Measurements from ENCODE around the gene CYB5B.
"Not testable (repeated sequence)": the region's sequence is repeated elsewhere in the genome, so short reads cannot be mapped to it uniquely, and the experiment has no call there.

CYB5B gene

DNA sequence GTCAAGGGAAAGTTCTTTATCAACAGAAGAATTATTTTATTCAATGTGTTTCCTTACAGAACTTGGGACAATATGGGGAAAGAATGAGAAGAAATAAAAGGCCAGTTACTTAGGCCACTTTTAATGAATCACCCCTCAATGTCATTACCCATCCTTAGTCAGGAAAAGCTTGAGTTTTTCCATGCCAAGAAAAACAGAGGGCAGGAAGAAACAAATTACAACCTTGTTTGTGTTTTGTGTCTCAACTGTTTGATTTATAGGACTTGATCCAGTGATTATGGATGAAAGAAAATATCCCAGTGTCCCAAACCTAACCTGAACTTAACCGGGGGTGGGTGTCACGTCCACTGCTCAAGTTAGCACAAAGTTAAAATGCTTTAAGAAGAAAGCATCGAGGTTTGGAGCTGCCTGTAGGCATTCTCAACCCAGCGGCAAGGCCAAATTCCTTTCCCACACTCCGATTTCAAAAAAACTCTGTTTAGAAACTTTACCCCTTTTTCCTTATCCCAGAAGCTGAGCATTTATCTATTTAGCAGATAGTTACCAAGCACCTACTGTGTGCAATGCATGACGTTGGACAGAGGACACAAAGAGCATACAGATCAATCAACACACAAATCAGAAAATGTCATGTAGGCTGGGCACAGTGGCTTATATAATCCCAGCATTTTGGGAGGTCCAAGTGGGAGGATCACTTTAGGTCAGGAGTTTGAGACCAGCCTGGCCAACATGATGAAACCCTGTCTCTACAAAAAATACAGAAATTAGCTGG is 14.0 kb upstream of the CYB5B start:
- no peak for DNase-seq

DNA sequence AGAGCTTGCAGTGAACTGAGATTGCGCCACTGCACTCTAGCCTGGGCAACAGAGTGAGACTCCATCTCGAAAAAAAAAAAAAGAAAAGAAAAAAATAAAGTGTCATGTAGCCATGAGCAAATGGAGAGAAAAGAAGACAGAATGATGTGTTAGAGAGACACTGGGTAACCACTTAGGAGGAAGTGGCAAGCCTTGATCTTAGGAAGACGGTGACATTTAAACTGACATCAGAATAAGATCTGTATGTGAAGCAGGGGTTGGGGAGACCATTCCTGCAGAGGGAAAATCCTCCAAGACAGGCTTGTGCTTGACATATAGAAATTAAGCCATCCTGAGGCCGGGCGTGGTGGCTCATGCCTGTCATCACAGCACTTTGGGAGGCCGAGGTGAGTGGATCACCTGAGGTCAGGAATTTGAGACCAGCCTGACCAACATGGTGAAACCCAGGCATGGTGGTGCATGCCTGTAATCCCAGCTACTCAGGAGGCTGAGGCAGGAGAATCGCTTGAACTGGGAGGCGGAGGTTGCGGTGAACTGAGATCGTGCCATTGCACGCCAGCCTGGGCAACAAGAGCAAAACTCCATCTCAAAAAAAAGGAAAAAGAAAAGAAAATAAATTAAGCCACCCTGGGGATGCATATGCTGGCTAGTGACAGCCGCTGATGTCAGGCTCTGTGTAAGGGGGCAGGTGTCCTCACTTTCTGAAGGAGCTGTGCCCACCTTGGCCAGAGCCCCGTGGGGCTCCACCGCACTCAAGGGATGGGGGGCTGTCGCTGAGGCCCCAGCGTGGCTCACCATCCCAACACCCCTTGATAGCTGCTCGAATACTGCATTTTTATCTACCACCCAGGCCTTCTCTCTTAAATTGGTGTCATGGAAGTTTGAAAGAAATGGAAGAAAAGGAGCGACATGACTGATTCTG is 13.1 kb upstream of the CYB5B start:
- no peak for DNase-seq

DNA sequence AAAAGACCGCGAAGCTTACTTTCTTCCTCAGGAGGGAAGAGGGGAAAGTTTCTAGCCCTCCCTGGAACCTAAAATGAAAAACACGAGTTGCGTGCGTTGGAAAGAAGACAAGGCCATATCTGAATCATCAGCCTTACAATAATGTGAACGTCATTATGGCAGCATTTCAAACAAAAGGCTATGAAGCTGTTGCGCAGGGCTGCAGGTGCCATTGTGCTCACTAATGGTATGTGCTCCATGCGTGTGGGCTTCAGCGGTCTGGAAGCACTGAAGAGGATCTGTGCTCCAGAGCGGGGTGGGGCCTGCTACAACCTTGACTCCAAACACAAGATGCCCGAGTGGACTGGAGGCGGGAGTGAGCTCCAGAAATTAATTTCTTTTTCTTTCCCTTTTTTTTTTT is 12.1 kb upstream of the CYB5B start:
- no peak for DNase-seq

DNA sequence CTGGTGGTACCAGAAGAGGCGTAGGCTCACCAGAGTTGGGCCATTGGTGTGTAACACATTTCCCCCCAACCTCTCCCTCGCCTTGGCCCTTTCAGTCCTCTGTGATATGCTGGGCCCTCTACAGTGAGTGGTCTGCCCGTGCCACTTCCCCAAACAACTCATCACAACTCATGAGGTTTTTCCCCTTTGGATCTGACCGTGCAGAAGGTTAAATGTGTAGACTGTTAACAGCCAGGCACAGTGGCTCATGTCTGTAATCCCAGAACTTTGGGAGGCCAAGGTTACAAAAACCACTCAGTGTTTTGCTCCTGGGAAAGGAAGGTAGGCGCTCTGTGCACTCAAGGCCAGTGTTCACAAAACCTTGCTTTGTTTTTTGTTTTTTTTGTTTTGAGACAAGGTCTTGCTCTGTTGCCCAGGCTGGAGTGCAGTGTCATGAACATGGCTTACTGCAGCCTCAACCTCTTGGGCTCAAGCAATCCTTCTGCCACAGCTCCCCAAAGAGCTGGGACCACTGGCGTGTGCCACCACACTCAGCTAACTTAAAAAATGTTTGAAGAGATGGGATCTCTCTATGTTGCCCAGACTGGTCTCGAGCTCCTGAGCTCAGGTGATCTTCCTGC is 11.3 kb upstream of the CYB5B start:
- DNase-seq = no peak

DNA sequence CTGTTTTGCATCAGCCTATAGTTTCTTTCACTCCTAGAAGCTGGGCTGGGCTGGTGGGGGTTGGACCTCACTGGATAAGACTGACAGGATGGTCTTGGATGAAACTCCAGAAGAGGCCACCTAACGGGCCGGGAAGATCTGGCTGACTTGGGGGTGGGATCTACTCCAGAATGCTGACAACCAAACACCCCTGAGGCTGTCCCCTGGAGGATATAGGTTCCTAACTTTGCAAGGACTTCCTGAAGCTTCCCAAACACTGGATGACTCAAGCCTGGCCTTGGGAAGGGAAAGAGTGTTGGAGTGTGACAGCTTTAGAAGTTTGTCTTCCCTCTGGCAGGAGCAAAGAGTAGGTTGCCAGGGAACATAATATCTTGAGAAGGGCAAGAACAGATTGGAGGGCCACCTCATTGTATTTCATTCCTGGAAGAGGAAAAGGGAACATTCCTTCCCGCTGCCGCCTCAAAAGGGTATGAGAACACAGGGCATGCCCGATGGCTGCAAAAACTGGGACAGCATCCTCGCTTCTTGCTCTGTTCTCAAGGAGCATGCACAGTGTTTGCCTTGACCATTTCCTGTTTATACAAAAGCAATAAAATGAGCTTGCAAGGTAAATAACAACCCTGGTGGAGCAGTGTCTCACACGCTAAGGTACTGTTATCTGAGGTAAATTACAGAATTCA is 6.8 kb upstream of the CYB5B start:
- DNase-seq = no peak

DNA sequence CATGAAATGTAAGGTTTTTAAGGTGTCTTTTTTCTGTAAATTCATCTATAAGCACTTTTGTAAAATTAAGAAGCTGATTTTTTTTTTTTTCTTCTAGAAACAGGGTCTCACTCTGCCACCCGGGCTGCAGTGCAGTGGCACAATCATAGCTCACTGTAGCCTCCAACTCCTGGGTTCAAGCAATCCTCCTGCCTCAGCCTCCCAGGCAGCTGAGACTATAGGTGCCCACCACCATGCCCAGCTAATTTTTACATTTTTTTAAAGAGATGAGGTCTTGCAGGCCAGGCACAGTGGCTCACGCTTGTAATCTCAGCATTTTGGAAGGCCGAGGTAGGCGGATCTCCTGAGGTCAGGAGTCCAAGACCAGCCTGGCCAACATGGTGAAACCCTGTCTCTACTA is 4.5 kb upstream of the CYB5B start:
- no peak for DNase-seq

DNA sequence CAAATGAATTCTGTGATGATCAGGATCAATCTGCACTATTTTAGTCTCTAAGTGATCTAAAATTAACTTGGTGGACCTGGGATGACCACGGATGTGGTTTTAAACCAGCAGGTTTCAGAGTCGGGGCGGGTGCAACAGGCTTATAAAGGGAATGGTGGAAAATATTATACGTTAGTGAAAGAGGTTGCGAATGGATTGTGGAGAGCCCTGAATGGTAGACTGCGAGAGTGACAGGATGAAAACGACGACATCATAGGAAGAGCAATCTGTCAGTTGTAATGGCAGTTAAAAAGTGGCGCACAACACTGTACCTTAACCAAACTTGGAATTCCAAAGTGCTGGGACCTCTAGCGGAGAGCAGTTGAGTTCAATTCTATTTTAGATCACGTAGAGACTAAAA is 1.2 kb upstream of the CYB5B start:
- no peak for DNase-seq

DNA sequence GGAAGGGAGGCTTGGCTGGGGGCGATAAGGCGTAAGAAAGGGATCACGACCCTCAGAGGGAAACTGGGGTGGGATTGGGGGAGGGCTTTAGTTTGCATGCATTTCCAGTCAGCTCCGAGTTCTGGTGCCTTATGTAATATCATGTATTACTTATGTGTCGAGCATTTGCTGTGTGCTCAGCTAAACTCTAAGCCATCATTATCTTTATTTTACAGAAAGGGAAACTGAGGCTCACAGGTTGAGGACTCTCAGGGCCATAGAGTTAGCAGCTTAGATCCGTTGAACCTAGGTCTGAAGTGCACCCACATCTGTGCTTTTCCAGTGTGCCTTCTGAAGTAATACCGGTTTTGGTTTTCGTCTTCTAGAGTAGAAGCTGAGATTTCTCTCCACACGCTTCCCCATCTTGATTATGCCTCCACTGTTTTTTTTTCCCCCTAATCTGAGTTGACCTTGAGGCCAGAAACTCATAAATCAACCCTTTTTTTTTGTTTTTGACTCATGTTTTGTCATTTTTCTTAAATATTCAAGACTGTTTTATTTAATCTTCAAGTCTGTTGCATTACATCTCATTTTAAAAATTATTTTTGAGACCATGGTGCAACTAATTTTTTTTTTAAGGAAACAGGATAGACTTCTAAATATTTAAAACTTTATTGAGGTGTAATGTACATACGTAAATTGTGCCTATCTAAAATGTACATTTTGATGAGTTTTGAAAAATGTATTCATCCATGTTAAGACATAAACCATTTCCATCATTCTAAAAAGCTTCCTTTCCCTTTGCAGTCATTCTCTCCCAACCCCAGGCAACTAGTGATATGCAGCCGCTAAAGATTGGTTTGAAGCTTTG is 741 bp downstream of the CYB5B start:
- DNase-seq = peak; percentile 4

DNA sequence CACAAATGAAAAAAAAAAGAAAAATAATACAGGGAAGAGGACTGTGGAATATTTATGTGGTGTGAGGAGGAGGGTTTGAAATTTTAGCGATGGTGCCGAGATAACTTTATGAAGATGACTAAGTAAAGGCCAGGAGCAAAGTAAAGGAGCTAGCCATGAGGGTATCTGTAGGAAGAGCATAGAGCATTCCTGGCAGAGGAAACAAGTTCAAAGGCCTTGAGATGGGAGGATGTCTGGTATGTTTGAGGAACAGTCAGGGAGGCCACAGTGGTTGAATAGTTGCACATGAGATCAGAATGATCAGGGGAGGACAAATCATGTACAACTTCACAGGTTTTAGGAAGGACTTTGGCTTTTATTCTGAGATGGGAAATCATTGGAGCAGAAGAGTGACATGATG is 4.2 kb downstream of the CYB5B start:
- DNase-seq = no peak

DNA sequence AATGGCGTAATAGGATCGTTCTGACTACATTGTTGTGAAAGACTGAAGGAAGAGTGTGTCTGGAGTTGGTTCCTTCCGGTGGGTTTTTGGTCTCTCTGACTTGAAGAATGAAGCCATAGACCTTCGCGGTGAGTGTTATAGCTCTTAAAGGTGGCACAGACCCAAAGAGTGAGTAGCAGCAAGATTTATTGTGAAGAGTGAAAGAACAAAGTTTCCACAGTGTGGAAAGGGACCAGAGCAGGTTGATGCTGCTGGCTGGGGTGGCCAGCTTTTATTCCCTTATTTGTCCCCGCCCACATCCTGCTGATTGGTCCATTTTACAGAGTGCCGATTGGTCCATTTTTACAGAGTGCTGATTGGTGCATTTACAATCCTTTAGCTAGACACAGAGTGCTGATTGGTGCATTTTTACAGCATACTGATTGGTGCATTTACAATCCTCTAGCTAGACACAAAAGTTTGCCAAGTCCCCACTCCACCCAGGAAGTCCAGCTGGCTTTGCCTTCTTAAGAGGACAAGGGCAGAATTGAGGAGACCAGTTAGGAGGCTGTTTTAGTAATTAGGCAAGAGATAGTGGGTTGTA is 4.7 kb downstream of the CYB5B start:
- DNase-seq = not testable (repeated sequence)

DNA sequence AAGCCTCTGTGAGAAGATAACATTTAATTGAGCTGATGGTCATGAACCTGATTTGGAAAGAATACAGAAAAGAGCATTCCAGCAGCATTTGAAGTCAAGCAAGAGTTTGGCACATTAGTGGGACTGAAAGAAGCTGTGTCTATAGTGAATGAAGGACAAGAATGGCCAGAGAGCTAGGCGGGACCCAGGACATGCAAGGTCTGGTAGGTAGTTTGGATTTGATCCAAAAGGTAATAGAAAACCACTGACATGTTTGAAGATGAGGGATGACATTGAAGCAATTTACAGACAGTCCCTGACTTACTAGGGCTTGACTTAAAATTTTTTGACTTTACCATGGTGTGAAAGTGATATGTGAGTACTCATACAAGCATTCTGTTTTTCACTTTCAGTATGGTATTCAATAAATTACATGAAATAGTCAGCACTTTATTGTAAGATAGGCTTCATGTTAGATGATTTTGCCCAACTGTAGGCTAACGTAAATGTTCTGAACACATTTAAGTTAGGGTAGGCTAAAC is 7.6 kb downstream of the CYB5B start:
- no peak for DNase-seq

DNA sequence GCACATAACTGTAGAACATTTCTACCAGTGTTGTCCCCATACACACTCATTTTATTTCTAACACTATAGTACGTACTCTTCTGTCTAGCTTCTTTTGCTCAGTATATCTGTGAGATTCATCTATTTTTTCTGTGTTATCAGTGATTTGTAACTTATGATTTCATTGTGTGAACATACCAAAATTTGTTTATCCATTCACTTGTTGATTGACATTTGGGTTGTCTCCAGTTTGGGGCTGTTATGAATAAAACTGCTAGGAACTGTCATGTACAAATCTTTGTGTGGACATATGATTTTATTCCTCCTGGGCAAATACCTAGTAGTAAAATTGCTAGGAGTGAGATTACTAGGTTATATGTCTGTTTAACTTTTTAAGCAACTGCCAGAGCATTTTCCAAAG is 9.6 kb downstream of the CYB5B start:
- DNase-seq = no peak

DNA sequence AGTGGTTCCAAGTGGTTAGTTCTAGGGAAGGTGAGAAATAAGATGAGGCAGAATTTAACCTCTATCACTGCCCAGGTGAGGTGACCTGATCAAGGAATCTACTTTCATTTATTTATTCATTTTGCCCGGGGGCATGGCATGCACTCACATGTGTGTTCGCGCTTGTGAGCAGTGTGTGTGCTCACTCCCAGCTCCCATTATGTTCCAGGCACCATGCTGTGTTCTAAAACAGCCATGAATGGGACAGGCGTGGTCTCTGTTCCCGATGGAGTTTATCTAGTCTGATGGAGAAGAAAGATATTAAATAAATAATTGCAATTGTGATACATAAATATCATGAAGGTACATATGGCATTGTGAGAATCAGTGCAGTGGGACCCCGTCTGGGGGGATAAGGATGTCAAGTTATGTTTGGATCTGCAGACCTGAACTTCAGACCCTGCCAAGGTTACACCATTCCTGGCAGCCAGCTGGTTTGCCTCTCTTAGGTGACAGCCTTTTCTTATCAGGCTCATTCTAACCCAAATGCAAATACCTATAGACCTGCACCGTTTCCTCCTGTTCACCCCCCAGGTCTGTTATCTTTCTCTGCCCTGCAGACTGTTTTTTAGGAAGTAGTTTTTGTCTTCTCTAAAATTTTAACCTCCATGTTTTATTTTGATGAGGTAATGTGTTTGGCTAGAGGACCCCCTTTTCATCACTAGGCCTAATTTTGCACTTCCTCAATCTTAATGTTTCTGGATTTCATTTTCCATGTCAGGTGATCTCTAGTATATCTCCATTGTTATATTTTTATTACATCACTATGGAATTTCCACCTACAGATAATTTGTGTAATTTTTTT is 11.8 kb downstream of the CYB5B start:
- DNase-seq = no peak

DNA sequence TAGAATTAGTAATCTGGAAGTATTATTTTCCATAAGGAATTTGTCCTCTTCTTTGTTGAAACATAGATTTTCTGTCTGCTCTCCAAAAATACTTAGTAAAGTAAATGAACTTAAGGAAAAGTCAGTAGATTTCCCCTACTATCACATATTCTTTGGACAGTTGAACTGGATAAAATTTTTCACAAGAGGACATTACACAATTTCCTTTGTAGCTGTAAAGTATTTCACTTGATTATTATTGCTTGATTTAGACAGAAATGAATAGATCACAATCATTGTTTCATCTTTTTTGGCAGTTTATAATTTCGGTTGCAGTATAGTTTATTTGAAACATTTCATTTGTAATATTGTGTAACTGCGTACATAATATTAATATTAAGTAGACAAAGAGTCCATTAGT is 12.5 kb downstream of the CYB5B start:
- no peak for DNase-seq

DNA sequence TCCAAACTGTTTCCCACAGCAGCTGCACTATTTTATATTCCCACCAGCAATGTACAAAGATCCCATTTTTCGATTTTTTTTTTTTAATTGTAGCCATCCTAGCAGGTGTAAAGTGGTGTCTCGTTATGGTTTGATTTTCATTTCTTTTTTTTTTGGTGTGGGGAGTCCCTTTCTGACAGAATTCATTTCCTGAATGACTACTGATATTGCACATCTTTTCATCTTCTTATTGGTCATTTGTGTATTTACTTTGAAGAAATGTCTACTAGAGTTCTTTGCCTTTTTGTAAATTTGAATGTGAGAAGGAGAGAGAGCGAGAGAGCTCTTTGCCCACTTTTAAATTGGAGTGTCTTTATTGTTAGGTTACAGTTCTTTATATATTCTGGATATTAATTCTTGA is 14.0 kb downstream of the CYB5B start:
- DNase-seq = no peak

DNA sequence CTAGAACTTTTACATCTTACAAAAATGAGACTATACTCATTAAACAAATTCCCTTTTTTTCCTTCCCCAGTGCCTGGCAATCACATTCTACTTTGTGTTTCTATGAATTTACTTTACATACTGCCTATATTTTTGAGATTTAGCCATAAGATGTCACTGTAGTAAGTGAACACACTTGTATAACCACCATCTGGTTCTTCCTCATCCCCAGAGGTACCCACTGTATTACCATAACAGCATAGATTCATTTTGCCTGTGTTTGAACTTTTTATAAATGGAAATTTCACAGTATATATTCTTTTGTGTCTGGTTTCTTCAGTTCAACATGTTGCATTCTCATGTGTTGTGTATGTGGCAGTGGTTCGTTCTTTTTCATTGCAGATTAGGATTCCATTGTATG is 15.8 kb downstream of the CYB5B start:
- DNase-seq = no peak

DNA sequence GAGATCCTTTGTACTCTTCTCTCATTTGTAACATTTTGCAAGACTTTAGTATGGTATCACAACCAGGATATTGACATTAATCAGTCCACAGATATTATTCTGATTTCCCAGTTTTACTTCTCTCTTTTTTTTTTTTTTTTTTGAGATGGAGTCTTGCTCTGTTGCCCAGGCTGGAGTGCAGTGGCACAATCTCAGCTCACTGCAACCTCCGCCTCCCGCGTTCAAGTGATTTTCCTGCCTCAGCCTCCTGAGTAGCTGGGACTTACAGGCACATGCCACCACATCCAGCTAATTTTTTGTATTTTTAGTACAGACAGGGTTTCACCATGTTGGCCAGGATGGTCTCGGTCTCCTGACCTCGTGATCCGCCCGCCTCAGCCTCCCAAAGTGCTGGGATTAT is 16.6 kb downstream of the CYB5B start:
- DNase-seq = not testable (repeated sequence)

DNA sequence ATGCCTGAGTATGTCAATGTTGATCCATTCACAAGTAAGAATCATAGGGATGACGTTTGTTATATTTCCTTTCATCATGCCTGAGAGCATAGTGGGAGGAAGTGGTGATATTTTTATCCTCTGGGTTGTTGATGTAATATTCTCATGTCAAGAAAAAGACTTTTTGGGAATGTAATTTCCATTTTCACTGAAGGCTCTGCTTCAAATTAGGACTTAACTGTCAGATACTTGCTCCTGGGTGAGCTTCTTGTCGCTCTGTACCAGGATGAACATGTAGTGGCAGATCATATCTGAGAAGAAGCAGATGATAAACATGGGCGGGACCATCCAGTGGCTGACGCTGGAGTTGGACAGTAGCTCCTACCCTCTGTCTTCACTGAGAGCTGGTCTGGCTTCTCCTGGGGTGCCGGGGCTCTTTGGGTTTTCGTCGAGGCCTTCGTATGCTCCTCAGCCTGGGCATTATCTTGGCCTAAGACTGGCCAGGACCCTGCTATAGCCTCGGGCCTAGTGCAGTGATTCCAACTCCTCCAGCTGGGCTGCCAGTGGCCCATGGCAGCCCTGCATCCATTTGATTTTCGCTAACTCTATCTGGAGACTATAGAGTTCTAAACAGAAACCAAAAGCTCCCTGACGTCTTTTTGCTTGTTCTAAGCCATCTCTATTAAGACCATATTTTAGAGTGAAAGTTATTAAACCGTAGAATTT is 19.7 kb downstream of the CYB5B start:
- DNase-seq = no peak

DNA sequence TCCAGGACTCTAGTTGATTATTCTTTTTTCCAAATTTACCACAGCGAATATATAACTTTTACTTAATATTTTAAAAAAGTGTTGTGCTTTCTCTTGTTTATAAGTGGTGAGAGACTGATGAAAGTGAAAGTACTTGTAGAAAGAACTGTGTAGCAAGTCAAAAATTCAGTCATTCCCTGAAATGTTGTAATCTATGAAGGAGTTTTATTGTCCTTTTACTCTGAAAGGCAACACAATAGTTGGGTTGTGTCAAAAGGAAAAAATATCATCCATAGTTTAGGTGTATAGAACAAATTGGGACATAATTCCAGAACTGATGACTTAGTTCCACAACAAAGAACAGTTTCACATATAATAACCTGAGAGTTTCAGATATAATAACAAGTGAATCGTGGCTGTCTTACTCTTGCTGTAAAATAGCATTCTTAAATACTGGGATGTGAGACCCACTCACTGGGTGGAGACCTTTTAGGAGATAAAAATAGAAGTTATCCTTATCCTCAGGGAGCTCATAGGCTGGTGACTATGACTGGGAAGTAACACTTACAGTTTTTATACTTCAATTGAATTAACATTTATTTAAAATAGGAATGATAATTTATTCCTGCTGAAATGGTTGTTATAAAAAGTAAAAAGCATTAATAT is 20.6 kb downstream of the CYB5B start:
- no peak for DNase-seq

All from NCI-H524 treated with DMSO at 0.1 percent for 48 hours (cell line).